Common myeloid progenitor, CD34-positive (primary cell): ENCODE data around the gene SCML1.

Source experiments
- CTCF ChIA-PET: fragments of 350-600 bp; sonication (Branson Sonifier 250); formaldehyde crosslinking; loops from one replicate; lab custom pipeline; 2021; ENCODE audit warnings: antibody characterized with exemption; lab: Charles Lee
- POLR2A ChIA-PET: fragments of 350-600 bp; sonication (Branson Sonifier 250); formaldehyde crosslinking; loops from one replicate; lab custom pipeline; 2021; ENCODE audit warnings: antibody characterized with exemption; lab: Charles Lee
- DNase-seq, 3 donors: peaks; one replicate each; pipeline versions ENCODE4 v3.0.0 to v3.0.0-alpha.2; 2013
- H3K27ac ChIP-seq, 2 experiments: 1 replicate in 1 of 2; 2 replicates in 1 of 2; pipeline ENCODE4 v1.7.0; 2013; ENCODE audit warnings: inconsistent platforms in 2 of 2, low read length in 2 of 2, mild to moderate bottlenecking in 2 of 2, low read depth in 1 of 2, moderate library complexity in 1 of 2; ENCODE audit not compliant: severe bottlenecking in 2 of 2, insufficient read depth in 1 of 2, poor library complexity in 1 of 2
- H3K27me3 ChIP-seq, 5 experiments: replicated peaks in 2 of 5; 1 replicate in 3 of 5; 2 replicates in 2 of 5; pipeline versions ENCODE4 v1.6.1 to v1.7.0; 2013; ENCODE audit warnings: low read length in 4 of 5, mild to moderate bottlenecking in 2 of 5, moderate library complexity in 2 of 5, inconsistent platforms in 1 of 5; ENCODE audit not compliant: insufficient read depth in 5 of 5, control insufficient read depth in 4 of 5
- H3K36me3 ChIP-seq, 4 experiments: 1 replicate in 2 of 4; 2 replicates in 2 of 4; pipeline versions ENCODE4 v1.6.1 to v1.7.0; 2013; ENCODE audit warnings: low read length in 3 of 4, control low read depth in 1 of 4, mild to moderate bottlenecking in 1 of 4; ENCODE audit not compliant: control insufficient read depth in 4 of 4, insufficient read depth in 4 of 4
- H3K4me1 ChIP-seq, 4 experiments: 1 replicate in 3 of 4; 2 replicates in 1 of 4; pipeline versions ENCODE4 v1.6.1 to v1.7.1; 2013; ENCODE audit warnings: low read length in 3 of 4, mild to moderate bottlenecking in 3 of 4, control low read depth in 1 of 4, inconsistent platforms in 1 of 4, moderate library complexity in 1 of 4; ENCODE audit not compliant: control insufficient read depth in 4 of 4, insufficient read depth in 4 of 4; ENCODE audit errors: control extremely low read depth in 1 of 4
- H3K4me3 ChIP-seq, 7 experiments: 1 replicate in 4 of 7; 2 replicates in 3 of 7; pipeline versions ENCODE4 v1.5.1 to v1.7.0; 2013; ENCODE audit warnings: mild to moderate bottlenecking in 7 of 7, low read length in 6 of 7, moderate library complexity in 6 of 7, inconsistent platforms in 2 of 7, low read depth in 2 of 7, control low read depth in 1 of 7; ENCODE audit not compliant: insufficient read depth in 4 of 7, control insufficient read depth in 1 of 7; ENCODE audit errors: extremely low read depth in 1 of 7
- H3K9me3 ChIP-seq, 5 experiments: 1 replicate in 4 of 5; 2 replicates in 1 of 5; pipeline versions ENCODE4 v1.6.1 to v1.7.1; 2013; ENCODE audit warnings: low read length in 4 of 5, mild to moderate bottlenecking in 2 of 5, inconsistent platforms in 1 of 5, low read depth in 1 of 5, moderate library complexity in 1 of 5; ENCODE audit not compliant: control insufficient read depth in 4 of 5, insufficient read depth in 2 of 5; ENCODE audit errors: control extremely low read depth in 1 of 5
- WGBS: methylation state at CpG from one replicate; pipeline ENCODE4 v1.1.5; 2013; ENCODE audit not compliant: insufficient coverage; 5-methylcytosine and 5-hydroxymethylcytosine counted together

Gene SCML1

DNA sequence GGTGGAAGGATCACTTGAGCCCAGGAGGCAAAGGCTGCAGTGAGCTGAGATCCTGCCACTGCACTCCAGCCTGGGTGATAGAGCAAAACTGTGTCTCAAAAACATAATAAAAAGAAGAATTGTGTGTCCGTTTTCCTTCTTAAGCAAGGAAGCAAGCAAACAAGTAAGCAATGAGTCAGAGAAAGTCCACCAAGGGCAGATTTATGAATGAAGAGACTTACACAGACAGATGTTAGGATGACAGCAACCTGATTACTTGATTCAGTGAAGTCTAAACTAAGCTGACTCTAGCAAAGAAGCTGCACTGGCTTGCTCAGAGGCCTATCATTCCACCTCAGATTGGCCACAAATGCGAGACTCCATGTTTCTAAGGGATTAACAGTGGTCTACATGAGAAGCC is 34.1 kb upstream of the SCML1 start:
- no peaks in the 10 kb centered on the region for H3K36me3 ChIP-seq
- no peak overlapping the region for H3K27ac ChIP-seq
- ChIA-PET CTCF (no interaction called here), POLR2A (no interaction called here)
- H3K27me3 ChIP-seq, result peaks cover 0 to 7% (median 0%) of the 10 kb centered on the region in 5 experiments
- no peak for DNase-seq
- H3K4me1 ChIP-seq, result no peaks in the 10 kb centered on the region
- WGBS, result 76% methylated on average over 2 of the region's 2 CpGs
- no peaks in the 10 kb centered on the region for H3K9me3 ChIP-seq
- H3K4me3 ChIP-seq, result no peak overlapping the region

GRCh38 chrX:17705211-17705610 is 32.1 kb upstream of the SCML1 start:
- Histone ChIP-seq H3K9me3 (no peaks in the 10 kb centered on the region), H3K27me3 (peaks cover 0 to 10% (median 0%) of the 10 kb centered on the region in 5 experiments), H3K27ac (no peak overlapping the region), H3K4me3 (no peak overlapping the region), H3K36me3 (no peaks in the 10 kb centered on the region), H3K4me1 (no peaks in the 10 kb centered on the region)
- CTCF ChIA-PET, result no interaction called here
- POLR2A ChIA-PET, result no interaction called here
- 94% methylated on average over 2 of the region's 2 CpGs for WGBS
- no peak for DNase-seq

GRCh38 chrX:17706676-17707075 is 30.6 kb upstream of the SCML1 start:
- no peak overlapping the region for H3K27ac ChIP-seq
- WGBS, result 93% methylated on average over 4 of the region's 4 CpGs
- H3K36me3 ChIP-seq, result no peaks in the 10 kb centered on the region
- H3K4me3 ChIP-seq, result no peak overlapping the region
- no peak for DNase-seq
- ChIA-PET POLR2A (no interaction called here), CTCF (no interaction called here)
- no peaks in the 10 kb centered on the region for H3K4me1 ChIP-seq
- H3K9me3 ChIP-seq, result no peaks in the 10 kb centered on the region
- H3K27me3 ChIP-seq, result peaks cover 0 to 10% (median 0%) of the 10 kb centered on the region in 5 experiments

- H3K9me3 ChIP-seq, result no peaks in the 10 kb centered on the region
- H3K27ac ChIP-seq, result no peak overlapping the region
- H3K4me3 ChIP-seq, result no peak overlapping the region
- ChIA-PET CTCF (no interaction called here), POLR2A (no interaction called here)
- no peaks in the 10 kb centered on the region for H3K36me3 ChIP-seq
- H3K4me1 ChIP-seq, result no peaks in the 10 kb centered on the region
- WGBS, result 100% methylated on average over 1 of the region's 3 CpGs
- DNase-seq, result no peak
- H3K27me3 ChIP-seq, result peaks cover 0 to 10% (median 0%) of the 10 kb centered on the region in 5 experiments
Observed at GRCh38 chrX:17707731-17708130, 29.6 kb upstream of the SCML1 start.

- no peaks in the 10 kb centered on the region for H3K36me3 ChIP-seq
- no peaks in the 10 kb centered on the region for H3K9me3 ChIP-seq
- H3K4me1 ChIP-seq, result peaks cover 0 to 2% (median 0%) of the 10 kb centered on the region in 4 experiments
- CTCF ChIA-PET, result no interaction called here
- WGBS, result no CpG with 5 or more reads among the region's 1 CpG
- no peak overlapping the region for H3K4me3 ChIP-seq
- H3K27me3 ChIP-seq, result peaks cover 0 to 4% (median 0%) of the 10 kb centered on the region in 5 experiments
- POLR2A ChIA-PET, result no interaction called here
- H3K27ac ChIP-seq, result no peak overlapping the region
- peak in 1 of 3 donors; percentile 5 for DNase-seq
Observed at GRCh38 chrX:17710871-17711301, 26.4 kb upstream of the SCML1 start.

- Histone ChIP-seq H3K9me3 (no peaks in the 10 kb centered on the region), H3K27me3 (peaks cover 0 to 3% (median 0%) of the 10 kb centered on the region in 5 experiments), H3K4me3 (no peak overlapping the region), H3K36me3 (no peaks in the 10 kb centered on the region), H3K27ac (no peak overlapping the region), H3K4me1 (peaks cover 0 to 2% (median 0%) of the 10 kb centered on the region in 4 experiments)
- no CpG with 5 or more reads among the region's 2 CpGs for WGBS
- DNase-seq, result peak in 1 of 3 donors; percentile 11
- CTCF ChIA-PET, result interaction anchor here (1.5 kb wide), 1 partner anchor 15 kb away, joined by 4 read pairs; no protein-coding TSS in a partner anchor
- POLR2A ChIA-PET, result no interaction called here
Observed at GRCh38 chrX:17713288-17713687, 24.0 kb upstream of the SCML1 start.

GRCh38 chrX:17718649-17719165 is 18.6 kb upstream of the SCML1 start:
- Histone ChIP-seq H3K27ac (no peak overlapping the region), H3K27me3 (peaks cover 0 to 3% (median 0%) of the 10 kb centered on the region in 5 experiments), H3K4me3 (no peak overlapping the region), H3K4me1 (peaks cover 0 to 1% (median 0%) of the 10 kb centered on the region in 4 experiments), H3K36me3 (no peaks in the 10 kb centered on the region), H3K9me3 (no peaks in the 10 kb centered on the region)
- DNase-seq, result no peak
- ChIA-PET POLR2A (no interaction called here), CTCF (no interaction called here)
